Non-pigmented ciliary epithelial cell (primary cell): ENCODE results near the gene ZBTB18.
"Not testable (repeated sequence)": the region's sequence is repeated elsewhere in the genome, so short reads cannot be mapped to it uniquely, and the experiment has no call there.

ENCODE experiments used
- DNase-seq: peaks from one replicate; pipeline ENCODE4 v3.0.0-alpha.2; 2010; ENCODE audit warnings: low read depth

ZBTB18 gene

GRCh38 chr1:244050835-244051444, at the start of gene ZBTB18:
TSS of gene ZBTB18 (plus strand) at chr1:244051283. CDS start at chr1:244051432, 149 bp downstream.
- DNase-seq, result peak; percentile 34

- DNase-seq, result no peak
Observed at GRCh38 chr1:244002721-244003120, 48.4 kb upstream of the ZBTB18 start.

GRCh38 chr1:244005455-244005854, 45.6 kb upstream of the ZBTB18 start:
- DNase-seq, result no peak

GRCh38 chr1:244006381-244006901, 44.6 kb upstream of the ZBTB18 start:
- DNase-seq, result no peak

GRCh38 chr1:244006961-244007360, 44.1 kb upstream of the ZBTB18 start:
- no peak for DNase-seq

- DNase-seq, result no peak
Observed at GRCh38 chr1:244010191-244010590, 40.9 kb upstream of the ZBTB18 start.

GRCh38 chr1:244010703-244011123, 40.4 kb upstream of the ZBTB18 start:
- DNase-seq, result no peak

- no peak for DNase-seq
Observed at GRCh38 chr1:244011271-244011670, 39.8 kb upstream of the ZBTB18 start.

- no peak for DNase-seq
Observed at GRCh38 chr1:244011786-244012185, 39.3 kb upstream of the ZBTB18 start.

- peak; percentile 34 for DNase-seq
Observed at GRCh38 chr1:244012202-244012601, 38.9 kb upstream of the ZBTB18 start.

GRCh38 chr1:244013100-244013499, 38.0 kb upstream of the ZBTB18 start:
- DNase-seq, result no peak

- not testable (repeated sequence) for DNase-seq
Observed at GRCh38 chr1:244014862-244015261, 36.2 kb upstream of the ZBTB18 start.

GRCh38 chr1:244019982-244020485, 31.0 kb upstream of the ZBTB18 start:
- DNase-seq, result no peak

GRCh38 chr1:244021427-244021826, 29.7 kb upstream of the ZBTB18 start:
- no peak for DNase-seq

GRCh38 chr1:244022311-244022710, 28.8 kb upstream of the ZBTB18 start:
- DNase-seq, result no peak

GRCh38 chr1:244022864-244023440, 28.1 kb upstream of the ZBTB18 start:
- no peak for DNase-seq

GRCh38 chr1:244027491-244028145, 23.5 kb upstream of the ZBTB18 start:
- DNase-seq, result no peak

GRCh38 chr1:244028701-244029100, 22.4 kb upstream of the ZBTB18 start:
- DNase-seq, result no peak

- DNase-seq, result no peak
Observed at GRCh38 chr1:244029124-244029523, 22.0 kb upstream of the ZBTB18 start.

GRCh38 chr1:244030481-244031040, 20.5 kb upstream of the ZBTB18 start:
- no peak for DNase-seq

GRCh38 chr1:244035358-244035757, 15.7 kb upstream of the ZBTB18 start:
- DNase-seq, result no peak

- no peak for DNase-seq
Observed at GRCh38 chr1:244037252-244037651, 13.8 kb upstream of the ZBTB18 start.
